HCT116 (cell line): ENCODE results near the gene GFPT1. TPM values are rescaled to one million over a fixed set of nuclear protein-coding genes. Genes with fewer than 3 reads are reported as not detected.

Source experiments
- total RNA-seq: library from RNA; stranded (reverse); gene quantifications from one replicate; pipeline ENCODE4 v1.2.1, GENCODE V29; 2021; ENCODE audit not compliant: unreplicated experiment

Gene GFPT1
- total RNA-seq, 1 experiment from 2014 or later: 62.4 TPM

Other genes with a start within 250 kb of the GFPT1 start
- gene NFU1, start 50.2 kb upstream of the GFPT1 start, total RNA-seq: 38.2 TPM